Adrenal gland (tissue), 12 donors: ENCODE data around the gene LCE1D. TPM values are rescaled to one million over a fixed set of nuclear protein-coding genes. Genes with fewer than 3 reads are reported as not detected.

Experiments
- DNase-seq, 7 donors: peaks; one replicate each; pipeline ENCODE4 v3.0.0-alpha.2; 2019 to 2020
- H3K27ac ChIP-seq, 5 donors: fragments of 200-600 bp; sonication (generic) in 4 of 5; 1 replicate in 3 of 5; 2 replicates in 2 of 5; pipeline versions ENCODE4 v1.5.1 to v1.8.0; 2016 to 2020; ENCODE audit warnings: mild to moderate bottlenecking in 1 of 5
- H3K27me3 ChIP-seq: fragments of 200-600 bp; 2 replicates; pipeline ENCODE4 v1.8.0; 2021
- H3K36me3 ChIP-seq, 2 donors: fragments of 200-600 bp; replicated peaks in 1 of 2; 1 replicate in 1 of 2; 2 replicates in 1 of 2; pipeline versions ENCODE4 v1.5.1 to v1.8.0; 2018 to 2022
- H3K4me1 ChIP-seq, 2 donors: fragments of 200-600 bp; replicated peaks in 1 of 2; 1 replicate in 1 of 2; 2 replicates in 1 of 2; pipeline versions ENCODE4 v1.5.1 to v1.8.0; 2018 to 2021
- H3K4me3 ChIP-seq, 4 donors: fragments of 200-600 bp; sonication (generic) in 3 of 4; one replicate each; pipeline ENCODE4 v1.5.1; 2016 to 2018
- H3K9me3 ChIP-seq, 3 donors: fragments of 200-600 bp; sonication (generic) in 1 of 3; replicated peaks in 1 of 3; 1 replicate in 2 of 3; 2 replicates in 1 of 3; pipeline versions ENCODE4 v1.5.1 to v1.8.0; 2016 to 2021
- CTCF ChIP-seq, 6 experiments: fragments of 450-650 bp in 4 of 6; fragments of 200-600 bp in 2 of 6; sonication (generic) in 1 of 6; IDR thresholded peaks; 1 replicate in 5 of 6; 2 replicates in 1 of 6; pipeline versions ENCODE4 v1.5.1 to v1.8.0; 2016 to 2021; ENCODE audit warnings: antibody characterized with exemption in 6 of 6, mild to moderate bottlenecking in 2 of 6, moderate library complexity in 1 of 6
- POLR2A ChIP-seq, 2 donors: fragments of 450-650 bp; IDR thresholded peaks; one replicate each; pipeline ENCODE4 v1.6.1; 2017; ENCODE audit warnings: antibody characterized with exemption in 2 of 2, mild to moderate bottlenecking in 2 of 2, moderate library complexity in 1 of 2
- WGBS, 4 donors: extraction: QIAGEN DNeasy Blood & Tissue Kit in 2 of 4; methylation state at CpG; one replicate each; pipeline versions ENCODE4 v1.1.5 to v1.1.7; 2013 to 2017; 5-methylcytosine and 5-hydroxymethylcytosine counted together
- intact Hi-C, 2 donors: fragments of 100-400 bp; cut with DNase I; formaldehyde crosslinking; loops; one replicate each; pipeline versions ENCODE4 v1.14.1 to v1.15.0; 2022 to 2023
- polyA plus RNA-seq, 3 donors: library from polyadenylated mRNA; stranded (reverse); fragments of 200-250 nt in 2 of 3; fragments of 350-450 nt in 1 of 3; fragmentation: Illumina TruSeq in 1 of 3; extraction: RNeasy Lipid Tissue Mini Kit (QIAGEN cat#74804) in 1 of 3; gene quantifications; one replicate each; pipeline ENCODE4 v1.2.3, GENCODE V29; 2013 to 2014
- total RNA-seq, 9 donors: library from RNA; depleted of rRNA in 4 of 9; stranded (reverse); fragments of >200 nt in 4 of 9; fragments of 120-200 nt in 1 of 9; fragmentation: NEBNext Ultra II Directional in 1 of 9; extraction: Animal tissue kit (Norgen Biotek cat#: 25700) in 1 of 9; gene quantifications; one replicate each; pipeline versions ENCODE4 v1.1.0 to v1.2.4, GENCODE V29; 2013 to 2023
- donor health status: healthy with polysubstance abuse.
- donor health status: Bipolar disorder and iron deficiency.
- donor health status: DM: yes; HTN: yes; CAD: no.
- donor health status: DM: no; HTN: no; CAD: no.
- donor health status: DM: no; HTN: no; CAD: no.
- donor health status: DM: yes; HTN: yes; CAD: no.

The LCE1D gene
- total and polyA plus RNA-seq, 12 donors, result not detected

GRCh38 chr1:152757747-152758146 is 38.8 kb upstream of the LCE1D start, which contains the start of gene KPRP:
KPRP (plus strand) TSS chr1:152758025; CDS start chr1:152759589, 1,564 bp downstream.
- TF ChIP-seq POLR2A (IDR thresholded peaks at IDR 0.05), result no peak
- TF ChIP-seq CTCF (IDR thresholded peaks at IDR 0.05), result no peak
- H3K27ac ChIP-seq, result no peak within 1 kb of the TSS
- no peaks in the 10 kb centered on the region for H3K36me3 ChIP-seq
- H3K9me3 ChIP-seq, result no peaks in the 10 kb centered on the region
- DNase-seq, result no peak
- no peaks in the 10 kb centered on the region for H3K27me3 ChIP-seq
- intact Hi-C loops, result no loop called here
- WGBS, 4 donors, result 67 to 75% (median 70%) methylated on average over 6 of the region's 6 CpGs
- H3K4me3 ChIP-seq, result no peak within 1 kb of the TSS
- no peaks in the 10 kb centered on the region for H3K4me1 ChIP-seq

GRCh38 chr1:152758636-152759035 is 37.9 kb upstream of the LCE1D start:
- no peak overlapping the region for H3K27ac ChIP-seq
- no peaks in the 10 kb centered on the region for H3K9me3 ChIP-seq
- intact Hi-C loops, result no loop called here
- TF ChIP-seq CTCF (IDR thresholded peaks at IDR 0.05) (no peak), POLR2A (IDR thresholded peaks at IDR 0.05) (no peak)
- no peaks in the 10 kb centered on the region for H3K4me1 ChIP-seq
- H3K4me3 ChIP-seq, result no peak overlapping the region
- 69 to 79% (median 73%) methylated on average over 4 of the region's 4 CpGs for WGBS, 4 donors
- DNase-seq, result no peak
- no peaks in the 10 kb centered on the region for H3K27me3 ChIP-seq
- no peaks in the 10 kb centered on the region for H3K36me3 ChIP-seq

GRCh38 chr1:152759453-152760173 is 36.9 kb upstream of the LCE1D start:
- Histone ChIP-seq H3K9me3 (no peaks in the 10 kb centered on the region), H3K27me3 (no peaks in the 10 kb centered on the region), H3K4me1 (no peaks in the 10 kb centered on the region), H3K27ac (no peak overlapping the region), H3K4me3 (no peak overlapping the region), H3K36me3 (no peaks in the 10 kb centered on the region)
- no peak for DNase-seq
- no peak for TF ChIP-seq POLR2A (IDR thresholded peaks at IDR 0.05)
- intact Hi-C loops, result no loop called here
- WGBS, 4 donors, result 76 to 92% (median 84%) methylated on average over 7 to 8 of the region's 8 CpGs

GRCh38 chr1:152760551-152761190 is 35.9 kb upstream of the LCE1D start:
- Histone ChIP-seq H3K4me1 (no peaks in the 10 kb centered on the region), H3K27ac (no peak overlapping the region), H3K36me3 (no peaks in the 10 kb centered on the region), H3K4me3 (no peak overlapping the region), H3K27me3 (no peaks in the 10 kb centered on the region), H3K9me3 (no peaks in the 10 kb centered on the region)
- intact Hi-C loops, result no loop called here
- WGBS, 4 donors, result 89 to 95% (median 91%) methylated on average over 20 to 31 of the region's 31 CpGs
- DNase-seq, result no peak
- TF ChIP-seq POLR2A (IDR thresholded peaks at IDR 0.05) (no peak), CTCF (IDR thresholded peaks at IDR 0.05) (no peak)
